Fibroblast of mammary gland (primary cell): ENCODE results near the gene METTL17.

Experiments
- DNase-seq: peaks from one replicate; pipeline ENCODE4 v3.0.0-alpha.2; 2010; ENCODE audit warnings: low read depth
- H3K4me3 ChIP-seq: 2 replicates; pipeline ENCODE4 v1.5.1; 2011; ENCODE audit warnings: low read depth, mild to moderate bottlenecking, low read length, moderate library complexity; ENCODE audit not compliant: control insufficient read depth
- CTCF ChIP-seq: conservative IDR thresholded peaks from 2 replicates; pipeline ENCODE4 v1.5.1; 2011; ENCODE audit warnings: low read depth, low read length, inconsistent platforms; ENCODE audit not compliant: control insufficient read depth, insufficient read depth

The METTL17 gene

GRCh38 chr14:21019366-21019765, 29.6 kb downstream of the METTL17 start:
- DNase-seq = no peak
- TF ChIP-seq CTCF = no peak
- H3K4me3 ChIP-seq = no peak overlapping the region

GRCh38 chr14:21020977-21021545, 31.3 kb downstream of the METTL17 start:
- no peak for DNase-seq
- H3K4me3 ChIP-seq = no peak overlapping the region
- no peak for TF ChIP-seq CTCF

- no peak for TF ChIP-seq CTCF
- DNase-seq = no peak
- no peak overlapping the region for H3K4me3 ChIP-seq
Measured at GRCh38 chr14:21022686-21023085, 32.9 kb downstream of the METTL17 start.

- no peak for TF ChIP-seq CTCF
- no peak for DNase-seq
Measured at GRCh38 chr14:21023174-21023573, 33.4 kb downstream of the METTL17 start.

GRCh38 chr14:21023817-21024584, 34.2 kb downstream of the METTL17 start:
- TF ChIP-seq CTCF = no peak
- DNase-seq = no peak
- peak overlapping the region; percentile 27 for H3K4me3 ChIP-seq

More at GRCh38 chr14:21023174-21023573, 33.4 kb downstream of the METTL17 start:
- no peak overlapping the region for H3K4me3 ChIP-seq

- TF ChIP-seq CTCF = no peak
- no peak for DNase-seq
- H3K4me3 ChIP-seq = peak within 1 kb of the TSS; percentile 27
Measured at GRCh38 chr14:21024585-21025370, 35.0 kb downstream of the METTL17 start, which contains the start of gene NDRG2. Gene NDRG2 (minus strand): TSS chr14:21025061. CDS start chr14:21023315, 1,746 bp downstream.
